Activated naive CD8-positive, alpha-beta T cell treated with anti-CD3 and anti-CD28 coated beads, Interleukin-2, amount 10 ng/mL, durations not matched to agents 7 days and 5 days (primary cell): ENCODE data around the gene KRTAP22-2. TPM values are rescaled to one million over a fixed set of nuclear protein-coding genes. Genes with fewer than 3 reads are reported as not detected.

Experiments used
- ATAC-seq: fragments of 150-1000 bp; cut with Tn5 transposase; one replicate; pipeline ENCODE4 v1.10.0; 2021; ENCODE audit warnings: low read depth, moderate library complexity
- POLR2A ChIA-PET: fragments of 350-600 bp; sonication (Branson Sonifier 250); formaldehyde crosslinking; loops from one replicate; lab custom pipeline; 2021; ENCODE audit warnings: antibody characterized with exemption; lab: Charles Lee
- DNase-seq: peaks from one replicate; pipeline ENCODE4 v3.0.0; 2021
- H3K27ac Mint-ChIP-seq: one replicate; pipeline ENCODE4 v1.8.0; 2022; ENCODE audit warnings: mild to moderate bottlenecking, mixed read lengths
- H3K27me3 Mint-ChIP-seq: one replicate; pipeline ENCODE4 v1.8.0; 2022; ENCODE audit warnings: mild to moderate bottlenecking, moderate library complexity, mixed read lengths
- H3K36me3 Mint-ChIP-seq: one replicate; pipeline ENCODE4 v1.8.0; 2021; ENCODE audit warnings: mild to moderate bottlenecking, mixed read lengths
- H3K4me1 Mint-ChIP-seq: one replicate; pipeline ENCODE4 v1.8.0; 2021; ENCODE audit warnings: mixed read lengths
- H3K4me3 Mint-ChIP-seq: one replicate; pipeline ENCODE4 v1.8.0; 2022; ENCODE audit warnings: mild to moderate bottlenecking, moderate library complexity, mixed read lengths
- H3K9me3 Mint-ChIP-seq: one replicate; pipeline ENCODE4 v1.8.0; 2021; ENCODE audit warnings: mixed read lengths
- total RNA-seq, 2 experiments: library from RNA; stranded (reverse); gene quantifications; one replicate each; pipeline ENCODE4 v1.2.3, GENCODE V29; 2021

Gene KRTAP22-2
- total RNA-seq, 2 experiments from 2014 or later: not detected

DNA sequence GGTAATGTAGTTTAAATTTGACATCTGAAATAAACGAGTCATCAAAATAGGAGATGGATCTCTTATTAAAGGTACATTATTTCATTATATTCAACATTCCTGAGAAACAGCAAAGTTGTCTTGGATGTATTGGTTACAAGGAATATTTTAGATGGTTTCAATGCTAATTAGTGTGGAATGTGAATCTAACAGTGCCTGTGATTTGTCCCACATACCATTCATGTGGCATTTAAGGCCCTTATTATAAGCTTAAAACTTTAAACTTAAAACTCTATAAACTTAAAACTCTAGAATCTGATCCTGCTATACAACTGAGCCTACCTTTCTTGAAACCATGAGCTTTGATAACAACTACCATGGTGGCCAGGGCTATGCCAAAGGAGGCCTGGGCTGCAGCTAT lies 10.6 kb upstream of the KRTAP22-2 start, which contains the start of gene KRTAP22-1:
Gene KRTAP22-1, plus strand, starts transcription at position 301 of the 400 bp plus-strand sequence.
- peaks cover 6% of the 10 kb centered on the region for H3K9me3 Mint-ChIP-seq
- H3K27ac Mint-ChIP-seq: no peak within 1 kb of the TSS
- DNase-seq (no peak), ATAC-seq (no peak)
- H3K27me3 Mint-ChIP-seq: no peaks in the 10 kb centered on the region
- no peaks in the 10 kb centered on the region for H3K4me1 Mint-ChIP-seq
- H3K4me3 Mint-ChIP-seq: no peak within 1 kb of the TSS
- no peaks in the 10 kb centered on the region for H3K36me3 Mint-ChIP-seq
- POLR2A ChIA-PET: no interaction called here

DNA sequence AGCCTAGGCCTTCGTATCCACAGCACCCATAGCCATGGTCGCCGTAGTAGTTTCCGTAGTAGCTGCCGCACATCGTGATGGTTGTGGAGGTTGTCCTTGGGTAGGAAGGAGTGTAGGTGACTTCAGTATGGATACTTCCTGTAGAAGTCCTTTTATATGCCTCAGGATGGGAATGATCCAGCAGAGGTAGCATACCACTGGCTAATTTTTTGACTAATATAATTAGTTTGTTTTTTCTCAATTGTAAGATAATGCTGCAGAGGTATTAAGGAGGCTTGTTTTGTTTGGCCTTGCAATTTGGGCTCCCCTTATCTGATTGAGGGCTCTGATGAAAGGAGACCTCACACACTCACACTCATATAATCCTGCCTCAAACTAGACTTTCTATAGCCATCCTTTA lies 8.6 kb upstream of the KRTAP22-2 start, which contains the start of gene KRTAP6-2:
Gene KRTAP6-2, minus strand, starts transcription at position 101 of the 400 bp plus-strand sequence. Its CDS starts 28 bp downstream, at position 73.
- no peaks in the 10 kb centered on the region for H3K27me3 Mint-ChIP-seq
- H3K27ac Mint-ChIP-seq: no peak within 1 kb of the TSS

DNA sequence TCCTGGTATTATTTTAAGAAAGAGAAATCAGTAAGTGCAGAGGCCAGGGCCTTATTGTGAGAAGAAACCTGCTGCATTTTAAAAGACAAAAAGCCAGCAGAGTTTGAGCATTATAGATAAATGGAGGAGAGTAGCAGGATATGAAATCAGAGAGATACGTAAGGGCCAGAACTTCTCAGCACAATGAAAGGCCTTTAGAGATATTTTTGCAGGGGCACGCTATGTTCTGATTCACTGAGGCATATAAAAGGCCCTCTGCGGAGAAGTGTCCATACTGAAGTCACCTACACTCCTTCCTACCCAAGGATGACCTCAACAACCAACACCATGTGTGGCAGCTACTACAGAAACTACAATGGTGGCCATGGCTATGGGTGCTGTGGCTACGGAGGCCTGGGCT lies 1.9 kb upstream of the KRTAP22-2 start, which contains the start of gene KRTAP6-3:
Gene KRTAP6-3, plus strand, starts transcription at position 301 of the 400 bp plus-strand sequence. Its CDS starts 6 bp downstream, at position 307.
- Mint-ChIP-seq H3K4me3 (no peak within 1 kb of the TSS), H3K27ac (no peak within 1 kb of the TSS), H3K9me3 (peaks cover 2% of the 10 kb centered on the region), H3K36me3 (no peaks in the 10 kb centered on the region), H3K4me1 (no peaks in the 10 kb centered on the region), H3K27me3 (no peaks in the 10 kb centered on the region)
- ATAC-seq (no peak), DNase-seq (no peak)
- POLR2A ChIA-PET: no interaction called here

More for the DNA sequence above, 8.6 kb upstream of the KRTAP22-2 start, which contains the start of gene KRTAP6-2:
- Mint-ChIP-seq H3K4me3 (no peak within 1 kb of the TSS), H3K36me3 (no peaks in the 10 kb centered on the region), H3K4me1 (no peaks in the 10 kb centered on the region), H3K9me3 (peaks cover 6% of the 10 kb centered on the region)
- ATAC-seq (no peak), DNase-seq (no peak)
- POLR2A ChIA-PET: no interaction called here

DNA sequence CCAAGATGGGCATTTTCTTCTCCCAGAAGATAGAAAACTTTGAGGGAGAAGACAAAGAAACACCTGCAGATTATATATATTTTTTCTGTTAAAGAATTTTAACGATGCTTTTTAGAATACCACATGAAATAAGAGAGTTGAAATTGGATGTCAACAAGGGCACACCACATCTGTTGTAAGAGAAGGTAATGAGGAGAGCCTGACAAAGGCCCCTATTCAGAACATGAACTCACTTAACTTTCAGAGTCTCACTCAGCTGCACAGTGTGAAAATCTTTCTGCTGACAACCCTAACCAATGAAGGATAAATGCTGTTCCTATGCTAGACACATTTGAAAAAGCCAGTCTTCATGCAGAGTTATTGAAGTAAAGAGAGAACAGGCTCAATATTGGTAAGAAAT lies 7.3 kb downstream of the KRTAP22-2 start:
- H3K4me1 Mint-ChIP-seq: no peaks in the 10 kb centered on the region
- no peak overlapping the region for H3K27ac Mint-ChIP-seq
- ATAC-seq (no peak), DNase-seq (no peak)
- POLR2A ChIA-PET: no interaction called here
- no peak overlapping the region for H3K4me3 Mint-ChIP-seq
- H3K27me3 Mint-ChIP-seq: no peaks in the 10 kb centered on the region
- H3K36me3 Mint-ChIP-seq: no peaks in the 10 kb centered on the region
- no peaks in the 10 kb centered on the region for H3K9me3 Mint-ChIP-seq

DNA sequence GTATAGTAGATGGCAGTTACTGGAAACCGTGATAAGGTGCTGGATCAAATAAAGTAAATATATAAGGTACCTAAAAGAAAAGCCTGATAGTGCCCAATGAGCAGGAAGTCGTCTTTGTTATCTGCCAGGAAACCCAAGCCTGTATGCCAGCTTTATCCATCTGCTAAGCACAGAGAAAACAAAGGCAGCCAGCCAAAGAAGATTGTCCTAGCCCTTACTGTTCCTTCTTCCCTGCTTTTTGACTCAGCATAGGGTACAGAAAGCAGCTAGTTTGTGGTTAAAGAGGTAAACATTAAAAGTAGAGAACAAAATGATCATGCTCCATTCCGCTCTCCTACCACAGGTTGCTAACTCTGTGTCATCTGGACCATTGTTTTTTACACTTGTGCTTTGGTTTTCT lies 10.1 kb downstream of the KRTAP22-2 start:
- Mint-ChIP-seq H3K36me3 (no peaks in the 10 kb centered on the region), H3K9me3 (peaks cover 2% of the 10 kb centered on the region), H3K27ac (no peak overlapping the region), H3K4me1 (no peaks in the 10 kb centered on the region), H3K4me3 (no peak overlapping the region), H3K27me3 (no peaks in the 10 kb centered on the region)
- POLR2A ChIA-PET: no interaction called here
- DNase-seq: no peak
- no peak for ATAC-seq

DNA sequence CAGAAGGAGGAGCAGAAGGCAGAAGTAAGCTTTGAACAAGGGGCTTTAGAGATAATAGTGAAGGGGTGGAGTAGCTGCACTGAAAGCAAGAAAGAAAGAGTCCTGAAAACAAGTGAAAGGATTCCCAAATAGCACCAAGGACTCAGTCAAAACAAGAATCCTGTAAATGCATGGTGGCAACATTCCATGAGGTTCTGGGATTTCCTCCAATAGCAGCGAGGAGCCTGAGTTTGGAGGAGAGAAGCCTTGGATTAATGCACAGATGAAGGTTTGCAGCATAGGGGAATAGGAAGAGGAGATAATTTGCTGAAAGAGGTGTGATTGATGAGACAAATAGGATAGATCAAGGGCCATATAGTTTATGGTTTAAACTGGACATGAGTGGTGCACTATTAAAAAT lies 10.9 kb downstream of the KRTAP22-2 start:
- Mint-ChIP-seq H3K27ac (no peak overlapping the region), H3K4me3 (no peak overlapping the region), H3K9me3 (peaks cover 2% of the 10 kb centered on the region), H3K4me1 (no peaks in the 10 kb centered on the region), H3K27me3 (no peaks in the 10 kb centered on the region), H3K36me3 (no peaks in the 10 kb centered on the region)
- no peak for ATAC-seq
- DNase-seq: no peak
- POLR2A ChIA-PET: no interaction called here

DNA sequence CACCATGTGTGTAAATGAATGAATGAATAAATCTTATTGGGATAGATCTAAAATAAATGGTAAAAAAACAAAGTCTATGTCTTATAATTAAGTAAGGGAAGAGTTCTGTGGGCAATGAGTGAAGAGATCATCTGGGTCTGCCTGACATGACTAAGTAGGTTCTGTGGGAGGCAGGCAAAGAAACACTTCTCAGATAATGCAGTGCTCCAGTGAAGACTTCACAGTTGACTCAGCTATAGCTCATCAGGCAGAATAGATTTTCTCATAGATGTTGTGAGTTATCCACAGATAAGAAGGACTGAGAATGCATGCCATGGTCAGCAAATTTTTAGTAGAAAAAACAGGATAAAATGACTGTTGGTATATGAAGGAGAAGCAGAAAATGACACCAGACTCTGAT lies 12.4 kb downstream of the KRTAP22-2 start:
- POLR2A ChIA-PET: no interaction called here
- DNase-seq (no peak), ATAC-seq (no peak)
- Mint-ChIP-seq H3K36me3 (no peaks in the 10 kb centered on the region), H3K9me3 (peaks cover 2% of the 10 kb centered on the region), H3K4me1 (no peaks in the 10 kb centered on the region), H3K27me3 (no peaks in the 10 kb centered on the region), H3K4me3 (no peak overlapping the region), H3K27ac (no peak overlapping the region)

DNA sequence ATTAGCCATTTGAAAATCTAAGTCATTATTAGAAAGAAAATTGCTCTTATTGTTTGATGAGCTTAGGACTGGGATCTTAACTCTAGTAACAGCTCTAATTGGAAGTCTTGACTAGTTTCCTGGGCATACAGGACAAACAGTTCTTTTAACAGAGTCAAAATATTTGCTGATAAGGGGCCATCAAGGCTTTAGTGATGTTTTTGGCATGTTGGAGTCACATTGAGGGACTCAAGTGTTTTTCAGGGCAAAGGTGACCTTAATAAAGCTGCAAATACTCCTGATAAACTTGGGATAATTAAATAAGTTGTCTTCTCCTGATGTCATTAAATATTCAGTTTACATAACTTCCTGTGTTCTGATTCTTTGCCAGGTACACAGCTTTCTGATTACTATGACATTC lies 22.6 kb downstream of the KRTAP22-2 start:
- Mint-ChIP-seq H3K27ac (no peak overlapping the region), H3K4me3 (no peak overlapping the region), H3K27me3 (no peaks in the 10 kb centered on the region), H3K4me1 (no peaks in the 10 kb centered on the region), H3K36me3 (no peaks in the 10 kb centered on the region), H3K9me3 (peaks cover 1% of the 10 kb centered on the region)
- no peak for ATAC-seq
- no peak for DNase-seq
- POLR2A ChIA-PET: no interaction called here

DNA sequence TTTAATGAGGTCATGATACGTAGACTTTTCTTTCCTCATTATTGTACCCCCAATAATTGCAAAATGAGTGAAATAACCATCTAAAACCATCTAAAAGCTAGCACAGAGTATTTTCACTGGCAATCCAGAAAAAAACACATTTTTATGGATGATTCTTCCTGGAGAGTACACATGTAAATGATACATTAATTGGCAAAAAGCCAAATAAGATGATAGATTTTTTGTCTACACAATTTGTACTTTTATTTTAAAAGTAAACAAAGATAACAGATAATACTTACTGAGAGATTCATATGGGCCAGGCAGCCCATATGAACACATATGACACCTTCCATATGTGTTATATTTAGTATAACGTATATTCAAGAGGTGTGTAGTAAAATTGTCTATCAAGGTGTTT lies 26.6 kb downstream of the KRTAP22-2 start:
- no peaks in the 10 kb centered on the region for H3K4me1 Mint-ChIP-seq
- ATAC-seq (no peak), DNase-seq (no peak)
- H3K27ac Mint-ChIP-seq: no peak overlapping the region
- H3K27me3 Mint-ChIP-seq: no peaks in the 10 kb centered on the region
- H3K36me3 Mint-ChIP-seq: no peaks in the 10 kb centered on the region
- no peaks in the 10 kb centered on the region for H3K9me3 Mint-ChIP-seq
- POLR2A ChIA-PET: no interaction called here
- no peak overlapping the region for H3K4me3 Mint-ChIP-seq

DNA sequence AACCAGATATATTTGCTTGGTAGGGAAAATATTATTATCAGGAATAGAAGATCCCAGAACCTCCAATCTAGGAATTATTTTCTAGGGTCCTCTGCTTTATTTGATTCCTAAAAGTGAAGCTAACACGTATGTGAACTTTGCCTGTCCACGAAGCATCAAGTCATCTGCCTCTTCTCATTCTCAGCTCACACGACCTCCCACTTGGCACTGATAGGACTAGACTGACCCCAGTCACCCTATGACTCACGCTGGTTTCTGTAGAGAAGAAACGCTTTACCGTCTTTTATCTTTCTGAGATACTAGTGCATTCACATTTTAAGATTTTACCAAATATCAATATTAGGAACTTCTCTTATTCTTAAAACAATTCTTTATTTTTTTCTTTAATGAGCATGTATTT lies 27.1 kb downstream of the KRTAP22-2 start:
- ATAC-seq (no peak), DNase-seq (no peak)
- Mint-ChIP-seq H3K36me3 (no peaks in the 10 kb centered on the region), H3K9me3 (no peaks in the 10 kb centered on the region), H3K4me3 (no peak overlapping the region), H3K27me3 (no peaks in the 10 kb centered on the region), H3K27ac (no peak overlapping the region), H3K4me1 (no peaks in the 10 kb centered on the region)
- POLR2A ChIA-PET: no interaction called here

DNA sequence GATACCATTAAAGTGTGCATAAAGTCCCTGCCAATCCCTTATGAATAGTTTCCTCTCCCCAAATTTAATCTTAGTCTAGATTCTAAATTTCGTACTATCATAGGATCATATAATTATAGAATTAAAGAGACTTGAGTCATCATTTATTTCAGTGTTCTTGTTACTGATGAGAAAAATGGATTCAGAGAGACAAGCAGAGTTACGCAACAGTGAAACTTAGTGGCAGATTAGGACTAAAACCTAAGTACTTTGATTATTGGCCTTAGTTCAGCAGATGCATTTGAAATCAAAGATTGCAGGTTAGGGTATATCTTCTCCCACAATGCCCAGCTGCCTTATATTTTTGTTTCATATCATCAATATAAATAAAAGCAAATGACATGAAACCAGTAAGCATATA lies 28.2 kb downstream of the KRTAP22-2 start:
- ATAC-seq (no peak), DNase-seq (no peak)
- no peaks in the 10 kb centered on the region for H3K27me3 Mint-ChIP-seq
- no peaks in the 10 kb centered on the region for H3K36me3 Mint-ChIP-seq
- H3K9me3 Mint-ChIP-seq: no peaks in the 10 kb centered on the region
- POLR2A ChIA-PET: no interaction called here
- H3K27ac Mint-ChIP-seq: no peak overlapping the region
- no peaks in the 10 kb centered on the region for H3K4me1 Mint-ChIP-seq
- no peak overlapping the region for H3K4me3 Mint-ChIP-seq

DNA sequence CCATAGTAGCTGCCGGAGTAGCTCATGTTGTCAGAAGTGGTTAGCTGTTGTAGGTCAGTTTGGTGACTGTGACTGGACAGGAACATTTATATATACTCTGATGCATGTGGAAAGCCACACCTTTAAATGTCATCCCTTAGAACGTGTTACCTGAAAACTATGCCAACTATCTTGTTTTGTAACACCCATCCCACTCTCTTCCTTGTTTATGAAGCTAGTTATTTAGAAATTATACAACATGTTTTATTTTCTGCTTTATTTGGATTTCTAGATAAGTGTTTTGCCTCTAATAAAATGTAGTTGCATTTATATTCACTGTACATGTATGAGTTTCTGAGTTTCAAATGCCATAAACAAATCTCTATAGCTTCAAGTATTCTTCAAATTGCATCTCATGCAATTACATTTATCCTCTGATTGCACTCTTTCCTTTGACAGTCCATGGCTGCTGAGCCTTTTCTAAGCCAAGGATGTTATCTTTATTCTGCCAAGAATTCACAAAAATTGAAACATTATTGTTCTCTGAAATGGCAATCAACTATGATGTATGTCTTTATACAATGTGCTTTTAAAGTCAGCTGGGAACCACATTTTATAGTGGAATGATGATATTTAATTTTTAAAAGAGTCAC lies 28.8 kb downstream of the KRTAP22-2 start, which contains the start of gene KRTAP19-7:
Gene KRTAP19-7, minus strand, starts transcription at position 51 of the 632 bp plus-strand sequence. Its CDS starts 25 bp downstream, at position 26.
- no peak within 1 kb of the TSS for H3K4me3 Mint-ChIP-seq
- no peaks in the 10 kb centered on the region for H3K9me3 Mint-ChIP-seq
- H3K27ac Mint-ChIP-seq: no peak within 1 kb of the TSS
- no peaks in the 10 kb centered on the region for H3K4me1 Mint-ChIP-seq
- DNase-seq (no peak), ATAC-seq (no peak)
- H3K27me3 Mint-ChIP-seq: no peaks in the 10 kb centered on the region
- H3K36me3 Mint-ChIP-seq: no peaks in the 10 kb centered on the region
- POLR2A ChIA-PET: no interaction called here

DNA sequence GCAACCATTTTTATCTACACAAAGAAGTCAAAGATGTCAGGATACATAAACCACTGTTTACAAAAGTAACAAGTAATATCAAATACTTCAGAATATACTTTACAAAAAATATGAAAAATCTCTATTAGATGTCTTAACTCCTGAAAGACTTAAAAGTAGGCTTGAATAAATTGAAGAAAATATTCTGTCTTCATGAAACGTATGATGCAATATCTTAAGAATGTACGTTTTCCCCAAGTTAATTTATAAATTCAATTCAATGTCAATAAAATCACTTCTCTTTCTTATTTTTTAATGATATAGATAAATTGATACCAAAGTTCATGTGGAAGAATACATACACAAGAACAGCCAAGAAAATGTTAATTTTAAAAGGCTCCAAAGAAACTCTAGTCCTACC lies 35.1 kb downstream of the KRTAP22-2 start:
- Mint-ChIP-seq H3K27ac (no peak overlapping the region), H3K36me3 (no peaks in the 10 kb centered on the region), H3K9me3 (peaks cover 3% of the 10 kb centered on the region), H3K4me3 (no peak overlapping the region), H3K4me1 (no peaks in the 10 kb centered on the region), H3K27me3 (no peaks in the 10 kb centered on the region)
- no peak for DNase-seq
- ATAC-seq: no peak
- POLR2A ChIA-PET: no interaction called here

DNA sequence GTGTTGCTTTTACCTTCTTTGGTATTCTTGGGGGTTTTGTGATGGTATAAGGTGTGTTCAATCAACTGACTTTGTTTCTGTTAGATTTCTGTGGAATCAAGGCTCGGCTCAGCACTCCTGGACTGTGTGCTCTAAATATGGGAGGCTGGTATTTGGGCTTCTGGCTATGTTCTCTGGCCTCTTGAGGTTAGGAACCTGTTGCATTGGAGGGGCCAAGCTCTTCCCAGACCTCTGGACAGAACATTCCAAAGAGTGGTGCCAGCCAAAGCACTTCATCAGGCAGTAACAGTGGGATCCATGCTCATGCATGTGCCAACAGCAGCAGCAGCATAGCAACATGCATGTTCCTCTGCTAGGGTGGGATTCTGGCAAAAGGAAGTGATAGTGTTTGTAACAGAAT lies 37.4 kb downstream of the KRTAP22-2 start:
- POLR2A ChIA-PET: no interaction called here
- Mint-ChIP-seq H3K27ac (no peak overlapping the region), H3K9me3 (peaks cover 4% of the 10 kb centered on the region), H3K27me3 (no peaks in the 10 kb centered on the region), H3K4me1 (no peaks in the 10 kb centered on the region), H3K4me3 (no peak overlapping the region), H3K36me3 (no peaks in the 10 kb centered on the region)
- DNase-seq (no peak), ATAC-seq (no peak)
